Keratinocyte (primary cell): ENCODE data around the gene PEX11G. TPM values are rescaled to one million over a fixed set of nuclear protein-coding genes. Genes with fewer than 3 reads are reported as not detected.

Experiments
- DNase-seq: peaks from one replicate; pipeline ENCODE4 v3.0.0-alpha.2; 2011; ENCODE audit warnings: low read depth, missing footprints, low spot score
- FAIRE-seq: peaks from 2 replicates; lab custom pipeline; 2011; peaks lifted over from hg19 to GRCh38; lab: Jason Lieb, UNC
- H2AFZ ChIP-seq: 2 replicates; pipeline ENCODE4 v1.6.0; 2012; ENCODE audit warnings: low read length, control low read depth, inconsistent platforms; ENCODE audit not compliant: control insufficient read depth
- H3K27ac ChIP-seq: 2 replicates; pipeline ENCODE4 v1.5.1; 2011; ENCODE audit warnings: low read length; ENCODE audit not compliant: control insufficient read depth, insufficient read depth
- H3K27me3 ChIP-seq: 3 replicates; pipeline ENCODE4 v1.6.0; 2011; ENCODE audit warnings: low read length; ENCODE audit not compliant: control insufficient read depth, insufficient read depth; ENCODE audit errors: extremely low read depth
- H3K36me3 ChIP-seq, 2 experiments: 2 replicates in 1 of 2; 3 replicates in 1 of 2; pipeline ENCODE4 v1.5.1; 2011; ENCODE audit warnings: low read length in 2 of 2, mild to moderate bottlenecking in 1 of 2; ENCODE audit not compliant: control insufficient read depth in 2 of 2, insufficient read depth in 2 of 2; ENCODE audit errors: extremely low read depth in 1 of 2
- H3K4me1 ChIP-seq: 3 replicates; pipeline ENCODE4 v1.5.1; 2011; ENCODE audit warnings: low read length; ENCODE audit not compliant: control insufficient read depth, insufficient read depth; ENCODE audit errors: extremely low read depth
- H3K4me2 ChIP-seq: 3 replicates; pipeline ENCODE4 v1.6.0; 2011; ENCODE audit warnings: low read depth, low read length; ENCODE audit not compliant: control insufficient read depth, insufficient read depth; ENCODE audit errors: extremely low read depth
- H3K4me3 ChIP-seq, 3 experiments: fragments of 200-600 bp in 1 of 3; sonication (generic) in 1 of 3; 2 replicates in 2 of 3; 3 replicates in 1 of 3; pipeline ENCODE4 v1.5.1; 2011 to 2016; ENCODE audit warnings: low read length in 3 of 3, mild to moderate bottlenecking in 3 of 3, control low read depth in 2 of 3, inconsistent platforms in 1 of 3, low read depth in 1 of 3, mixed read lengths in 1 of 3, mixed run types in 1 of 3, moderate library complexity in 1 of 3; ENCODE audit not compliant: control insufficient read depth in 2 of 3, insufficient read depth in 2 of 3; ENCODE audit errors: extremely low read depth in 1 of 3
- H3K79me2 ChIP-seq: 2 replicates; pipeline ENCODE4 v1.6.0; 2012; ENCODE audit warnings: low read length; ENCODE audit not compliant: control insufficient read depth, insufficient read depth
- H3K9ac ChIP-seq: 3 replicates; pipeline ENCODE4 v1.6.0; 2011; ENCODE audit warnings: low read length; ENCODE audit not compliant: control insufficient read depth, insufficient read depth; ENCODE audit errors: extremely low read depth
- H3K9me1 ChIP-seq: 3 replicates; pipeline ENCODE4 v1.6.0; 2011; ENCODE audit warnings: low read length; ENCODE audit not compliant: control insufficient read depth, insufficient read depth; ENCODE audit errors: extremely low read depth
- H3K9me3 ChIP-seq: 2 replicates; pipeline ENCODE4 v1.5.1; 2012; ENCODE audit warnings: low read depth, low read length; ENCODE audit not compliant: control insufficient read depth
- H4K20me1 ChIP-seq: 3 replicates; pipeline ENCODE4 v1.6.0; 2011; ENCODE audit warnings: low read length; ENCODE audit not compliant: control insufficient read depth, insufficient read depth; ENCODE audit errors: extremely low read depth
- CTCF ChIP-seq, 3 experiments: IDR thresholded peaks in 1 of 3; conservative IDR thresholded peaks in 1 of 3; optimal IDR thresholded peaks in 1 of 3; 2 replicates in 2 of 3; 3 replicates in 1 of 3; pipeline versions ENCODE3 to v1.5.1; 2011; ENCODE audit warnings: low read length in 3 of 3, mild to moderate bottlenecking in 3 of 3, moderate library complexity in 2 of 3, control low read depth in 1 of 3, inconsistent platforms in 1 of 3; ENCODE audit not compliant: insufficient read depth in 2 of 3; ENCODE audit errors: extremely low read depth in 1 of 3
- EZH2 ChIP-seq: IDR thresholded peaks from one replicate; pipeline ENCODE4 v1.6.1; 2012; ENCODE audit warnings: inconsistent platforms, mild to moderate bottlenecking, low read length, moderate library complexity
- dilution Hi-C: fragments of 300-500 bp; cut with MboI; formaldehyde crosslinking; loops from one replicate; pipeline ENCODE4 v1.7.0; 2020; ENCODE audit warnings: low sequenced_read_pairs; ENCODE audit not compliant: extremely low pct_ligation_motif_present
- polyA plus RNA-seq, 5 experiments: library from polyadenylated mRNA; depleted of rRNA in 3 of 5; stranded (reverse) in 3 of 5; stranded (forward) in 1 of 5; unstranded in 1 of 5; fragments of >200 nt; gene quantifications; 1 replicate in 1 of 5; 2 replicates in 3 of 5; 3 replicates in 1 of 5; pipeline versions ENCODE4 v1.2.1 to v1.2.3, GENCODE V29; 2011 to 2012; ENCODE audit warnings: missing spikeins in 2 of 5, low read depth in 1 of 5, low replicate concordance in 1 of 5

PEX11G gene
- polyA plus RNA-seq, 1 donor (not counting 4 experiments of a cell fraction or from before 2014, with no cell fraction given): 1.1 TPM

- Histone ChIP-seq H3K27me3 (no peaks in the 10 kb centered on the region), H3K9me1 (no peaks in the 10 kb centered on the region), H4K20me1 (no peaks in the 10 kb centered on the region), H3K9ac (no peak overlapping the region), H3K4me2 (no peak overlapping the region), H2AFZ (no peak overlapping the region), H3K9me3 (no peaks in the 10 kb centered on the region), H3K79me2 (no peaks in the 10 kb centered on the region), H3K27ac (no peak overlapping the region), H3K36me3 (peaks cover 0 to 24% of the 10 kb centered on the region in 2 experiments), H3K4me1 (no peaks in the 10 kb centered on the region), H3K4me3 (no peak overlapping the region)
- DNase-seq (no peak), FAIRE-seq (no peak)
- dilution Hi-C loops: no loop called here
- no peak for TF ChIP-seq CTCF (optimal IDR thresholded peaks at IDR 0.05 in 1 of 3, IDR thresholded peaks at IDR 0.05 in 1 of 3, conservative IDR thresholded peaks at IDR 0.05 in 1 of 3; ENCODE audit: extremely low read depth in 1 of 3, insufficient read depth in 2 of 3, low read length in 3 of 3)
- TF ChIP-seq EZH2: no peak
These were observed 20.0 kb downstream of the PEX11G start for GRCh38 chr19:7468840-7469239.

GRCh38 chr19:7467009-7467989 is 21.5 kb downstream of the PEX11G start:
- H3K4me3 ChIP-seq: no peak overlapping the region
- no peaks in the 10 kb centered on the region for H3K9me3 ChIP-seq
- no peaks in the 10 kb centered on the region for H3K79me2 ChIP-seq
- H3K4me2 ChIP-seq: no peak overlapping the region
- no peak overlapping the region for H3K27ac ChIP-seq
- dilution Hi-C loops: no loop called here
- H2AFZ ChIP-seq: no peak overlapping the region
- no peaks in the 10 kb centered on the region for H4K20me1 ChIP-seq
- H3K9me1 ChIP-seq: no peaks in the 10 kb centered on the region
- no peak for DNase-seq
- no peak for FAIRE-seq
- peaks cover 0 to 25% of the 10 kb centered on the region in 2 experiments for H3K36me3 ChIP-seq
- H3K4me1 ChIP-seq: no peaks in the 10 kb centered on the region
- TF ChIP-seq EZH2: no peak
- TF ChIP-seq CTCF (optimal IDR thresholded peaks at IDR 0.05 in 1 of 3, IDR thresholded peaks at IDR 0.05 in 1 of 3, conservative IDR thresholded peaks at IDR 0.05 in 1 of 3; ENCODE audit: extremely low read depth in 1 of 3, insufficient read depth in 2 of 3, low read length in 3 of 3): no peak
- no peak overlapping the region for H3K9ac ChIP-seq
- H3K27me3 ChIP-seq: no peaks in the 10 kb centered on the region
